Stimulated activated effector memory CD8-positive, alpha-beta T cell treated with anti-CD3 and anti-CD28 coated beads, Interleukin-12 subunit alpha, Interleukin-12 subunit beta, amount 100 ng/mL, for 72 hours (primary cell): ENCODE measurements around the gene KCTD5.

Experiments used
- ATAC-seq: fragments of 150-1000 bp; cut with Tn5 transposase; 2 replicates; pipeline ENCODE4 v1.10.0; 2021
- DNase-seq, 2 donors: peaks; one replicate each; pipeline ENCODE4 v3.0.0; 2021 to 2022; ENCODE audit warnings: low spot score in 2 of 2
- H3K27ac Mint-ChIP-seq: one replicate; pipeline ENCODE4 v1.8.0; 2022; ENCODE audit warnings: mild to moderate bottlenecking, mixed read lengths
- H3K36me3 Mint-ChIP-seq: one replicate; pipeline ENCODE4 v1.8.0; 2022; ENCODE audit warnings: mild to moderate bottlenecking, mixed read lengths
- H3K4me1 Mint-ChIP-seq: one replicate; pipeline ENCODE4 v1.8.0; 2022; ENCODE audit warnings: mixed read lengths
- H3K4me3 Mint-ChIP-seq: one replicate; pipeline ENCODE4 v1.8.0; 2022; ENCODE audit warnings: mild to moderate bottlenecking, mixed read lengths
- H3K9me3 Mint-ChIP-seq: one replicate; pipeline ENCODE4 v1.8.0; 2022; ENCODE audit warnings: mixed read lengths

The KCTD5 gene

DNA sequence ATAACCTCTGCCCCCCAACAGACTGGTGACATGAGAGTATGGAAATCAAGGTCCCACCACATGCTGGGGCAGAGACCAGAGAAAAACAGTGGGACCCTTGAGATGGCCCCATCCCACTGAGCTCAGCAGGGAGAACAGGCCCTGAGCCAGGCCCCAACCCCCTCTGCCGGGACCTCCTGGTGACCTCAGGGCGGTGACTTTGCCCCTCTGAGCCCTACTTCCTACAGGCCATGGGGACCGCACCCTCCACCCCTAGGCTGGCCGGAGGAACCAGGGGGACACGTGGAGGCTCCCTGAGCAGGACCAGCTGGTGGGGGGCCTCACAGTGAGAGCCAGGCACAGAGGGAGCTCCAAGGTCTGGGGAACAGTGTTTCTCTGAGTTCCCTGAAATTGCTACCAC, 56.3 kb downstream of the KCTD5 start:
- Mint-ChIP-seq H3K36me3 (no peaks in the 10 kb centered on the region), H3K9me3 (no peaks in the 10 kb centered on the region), H3K4me1 (no peaks in the 10 kb centered on the region), H3K27ac (peak overlapping the region; percentile 16), H3K4me3 (no peak overlapping the region)
- ATAC-seq (no peak), DNase-seq (no peak)

DNA sequence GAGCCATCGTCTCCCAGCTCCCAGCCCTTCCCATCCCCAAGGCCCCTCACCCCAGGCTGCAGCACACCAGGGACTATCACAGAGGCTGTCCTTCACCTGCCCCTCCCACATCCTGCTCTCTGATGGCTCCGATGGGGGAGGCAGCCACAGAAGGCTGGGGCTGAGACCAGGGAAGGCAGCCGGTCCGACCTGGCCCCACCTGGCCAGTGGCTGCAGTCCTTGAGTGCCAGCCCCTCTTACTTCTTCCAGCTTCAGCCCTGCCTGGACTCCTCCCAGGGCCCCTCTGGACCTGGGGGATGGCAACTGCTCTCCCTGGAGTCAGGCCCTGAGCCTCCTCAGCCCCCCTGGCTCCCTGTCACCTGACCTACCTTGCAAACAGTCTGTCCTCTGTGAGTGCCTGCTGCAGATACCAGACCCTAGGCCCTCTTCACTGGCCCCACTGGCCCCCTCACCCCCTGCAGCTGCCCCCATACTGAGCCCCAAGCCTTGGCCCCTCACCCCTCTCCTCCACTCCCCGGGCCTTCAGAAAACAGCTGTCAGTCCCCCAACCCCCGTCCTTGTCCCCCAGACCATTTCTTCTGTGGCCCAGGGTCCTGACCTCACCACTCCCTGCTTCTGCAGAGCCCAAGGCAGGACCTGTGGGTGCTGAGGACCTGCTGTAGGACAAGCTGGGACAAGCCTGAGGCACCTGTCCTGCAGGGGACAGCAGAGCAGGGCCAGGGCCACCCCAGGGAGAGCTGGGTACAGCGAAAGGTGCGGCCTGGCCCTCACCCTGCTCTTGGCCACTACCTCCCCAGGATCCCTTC, 57.5 kb downstream of the KCTD5 start:
- H3K36me3 Mint-ChIP-seq: no peaks in the 10 kb centered on the region
- DNase-seq (no peak), ATAC-seq (no peak)
- H3K9me3 Mint-ChIP-seq: no peaks in the 10 kb centered on the region
- H3K4me3 Mint-ChIP-seq: no peak overlapping the region
- H3K27ac Mint-ChIP-seq: peak overlapping the region; percentile 63
- H3K4me1 Mint-ChIP-seq: no peaks in the 10 kb centered on the region

DNA sequence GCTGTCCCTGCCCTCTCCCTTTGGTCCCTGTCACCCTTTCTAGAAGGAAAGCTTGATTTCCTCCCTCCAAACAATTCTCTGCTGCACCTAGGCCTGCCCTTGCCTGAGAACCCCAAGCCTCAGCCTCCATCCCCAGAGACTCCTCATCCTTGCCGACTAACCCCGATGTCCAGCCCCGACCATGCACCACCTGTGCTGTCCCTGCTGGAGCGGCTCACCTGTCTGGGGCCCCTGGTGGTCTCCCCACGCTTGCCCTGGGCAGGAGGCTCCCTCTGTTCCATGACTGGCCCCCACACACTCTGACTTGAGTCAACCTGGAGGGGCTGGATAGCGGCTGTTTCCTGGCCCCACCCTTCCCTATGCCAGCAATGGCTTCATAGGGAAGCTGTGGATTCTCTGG, 58.2 kb downstream of the KCTD5 start:
- Mint-ChIP-seq H3K36me3 (no peaks in the 10 kb centered on the region), H3K4me1 (no peaks in the 10 kb centered on the region), H3K9me3 (no peaks in the 10 kb centered on the region), H3K27ac (peak overlapping the region; percentile 63), H3K4me3 (no peak overlapping the region)
- DNase-seq (no peak), ATAC-seq (no peak)

DNA sequence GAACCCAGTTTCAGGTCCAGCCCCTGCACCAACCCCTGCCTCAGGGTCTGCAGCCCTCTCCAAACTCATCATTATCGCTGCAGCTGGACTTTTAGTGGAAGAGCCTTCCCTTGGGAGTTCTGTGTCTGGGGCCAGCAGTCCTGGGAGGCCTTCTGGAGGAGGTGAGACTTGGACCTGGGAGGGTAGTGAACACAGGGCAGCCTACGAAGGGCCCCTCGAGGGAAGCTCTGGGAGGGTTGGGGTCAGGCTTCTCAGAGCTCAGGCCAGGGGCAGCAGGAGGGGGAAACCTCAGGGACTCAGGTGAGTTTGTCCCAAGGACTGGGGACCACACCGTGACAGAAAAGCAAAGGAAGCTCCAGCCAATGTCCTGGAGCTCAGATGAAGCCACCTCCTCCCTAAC, 58.8 kb downstream of the KCTD5 start:
- no peaks in the 10 kb centered on the region for H3K4me1 Mint-ChIP-seq
- H3K27ac Mint-ChIP-seq: no peak overlapping the region
- H3K9me3 Mint-ChIP-seq: no peaks in the 10 kb centered on the region
- no peak for DNase-seq
- ATAC-seq: no peak
- no peaks in the 10 kb centered on the region for H3K36me3 Mint-ChIP-seq
- H3K4me3 Mint-ChIP-seq: no peak overlapping the region

DNA sequence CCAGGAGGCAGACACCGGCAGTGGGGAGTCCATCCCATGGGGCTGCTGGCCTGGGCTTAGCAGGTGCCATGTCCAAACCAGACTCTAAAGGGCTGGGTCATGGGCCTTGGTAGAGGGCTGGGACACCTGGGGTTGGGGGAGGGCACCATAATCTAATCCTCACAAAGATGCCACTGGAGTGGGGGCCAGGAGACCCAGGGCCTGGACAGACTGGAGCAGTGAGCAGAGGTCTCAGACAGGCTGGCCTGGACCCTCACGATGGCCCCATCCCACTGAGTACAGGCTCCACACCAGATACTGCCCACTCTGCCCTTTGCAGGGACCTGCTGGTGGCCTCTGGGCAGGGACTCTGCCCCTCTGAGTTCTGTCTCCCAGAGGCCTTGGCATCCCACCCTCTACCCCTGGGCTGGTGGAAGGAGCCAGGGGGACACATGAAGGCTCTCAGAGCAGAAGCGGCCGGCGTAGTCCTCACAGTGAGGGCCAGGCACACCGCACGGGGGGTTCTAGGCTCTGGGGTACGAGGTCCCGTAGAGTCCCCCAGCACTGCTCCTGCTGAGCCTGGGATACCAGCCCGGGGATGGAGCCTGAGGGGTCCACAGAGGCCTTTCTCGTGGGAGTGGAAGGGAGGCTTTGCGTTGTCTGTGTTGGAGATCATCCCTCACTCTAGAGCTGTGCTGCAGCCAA, 60.1 kb downstream of the KCTD5 start:
- no peaks in the 10 kb centered on the region for H3K36me3 Mint-ChIP-seq

DNA sequence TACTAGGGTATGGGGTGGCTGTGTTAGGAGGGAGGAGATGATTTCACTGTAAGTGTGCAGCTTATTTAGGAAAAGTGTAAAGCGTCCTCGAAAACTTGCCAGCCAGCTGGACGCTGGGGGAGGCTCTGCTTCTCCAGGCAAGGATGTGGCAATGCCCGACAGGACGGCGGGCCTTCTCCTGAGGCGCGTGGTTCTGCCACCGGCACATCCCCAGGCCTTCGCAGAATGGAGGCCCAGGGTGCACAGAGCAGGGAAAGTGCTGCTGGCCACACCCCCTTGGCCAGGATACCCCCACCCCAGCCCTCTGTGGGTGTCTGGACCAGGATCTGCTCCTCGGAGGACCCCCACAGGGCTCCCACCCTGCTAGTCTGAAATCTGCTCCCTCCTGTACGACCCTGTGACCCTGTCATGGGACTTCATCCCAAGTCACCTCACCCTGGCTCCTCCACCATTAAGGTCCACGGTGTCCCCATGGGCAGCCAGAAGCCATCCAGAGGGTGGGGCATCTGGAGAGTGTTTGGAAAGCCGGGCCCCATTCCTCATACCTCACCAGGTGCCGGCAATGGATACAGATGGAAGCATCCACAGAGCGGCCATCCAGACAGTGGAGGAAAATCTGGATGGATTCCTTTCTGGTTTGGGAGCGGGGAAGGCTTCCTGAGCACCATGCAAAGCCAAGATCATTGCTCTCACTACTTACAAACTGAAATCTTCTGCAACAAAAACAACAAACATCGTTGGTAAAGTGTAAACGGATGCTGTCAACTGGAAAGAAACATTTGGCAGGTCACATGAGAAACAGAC, 60.9 kb downstream of the KCTD5 start:
- Mint-ChIP-seq H3K36me3 (no peaks in the 10 kb centered on the region), H3K9me3 (no peaks in the 10 kb centered on the region), H3K4me3 (no peak overlapping the region), H3K4me1 (no peaks in the 10 kb centered on the region), H3K27ac (peak overlapping the region; percentile 48)
- ATAC-seq (no peak), DNase-seq (no peak)

More for the DNA sequence above, 60.1 kb downstream of the KCTD5 start:
- no peak for DNase-seq
- Mint-ChIP-seq H3K9me3 (no peaks in the 10 kb centered on the region), H3K4me1 (no peaks in the 10 kb centered on the region), H3K27ac (no peak overlapping the region), H3K4me3 (no peak overlapping the region)
- ATAC-seq: no peak

DNA sequence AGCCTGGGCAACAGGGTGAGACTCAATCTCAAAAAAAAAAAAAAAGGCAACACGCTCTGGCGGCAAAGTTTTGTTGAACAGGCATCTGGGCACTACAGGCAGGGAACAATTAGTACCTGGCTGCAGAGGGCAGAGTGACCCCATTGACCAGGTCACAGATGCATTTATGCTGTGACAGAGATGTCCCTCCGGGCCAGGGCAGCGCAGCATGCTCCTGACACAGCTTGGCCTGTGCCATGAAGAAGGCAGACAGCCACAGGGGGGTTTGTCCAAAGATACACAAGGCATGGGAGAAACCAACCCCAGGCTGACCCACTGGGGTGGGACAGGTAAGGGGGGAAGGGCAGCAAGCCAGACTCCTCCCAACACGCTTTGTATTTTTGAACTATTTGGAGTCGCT, 62.4 kb downstream of the KCTD5 start:
- Mint-ChIP-seq H3K27ac (no peak overlapping the region), H3K4me3 (no peak overlapping the region), H3K4me1 (no peaks in the 10 kb centered on the region), H3K36me3 (no peaks in the 10 kb centered on the region), H3K9me3 (no peaks in the 10 kb centered on the region)
- no peak for DNase-seq
- no peak for ATAC-seq

DNA sequence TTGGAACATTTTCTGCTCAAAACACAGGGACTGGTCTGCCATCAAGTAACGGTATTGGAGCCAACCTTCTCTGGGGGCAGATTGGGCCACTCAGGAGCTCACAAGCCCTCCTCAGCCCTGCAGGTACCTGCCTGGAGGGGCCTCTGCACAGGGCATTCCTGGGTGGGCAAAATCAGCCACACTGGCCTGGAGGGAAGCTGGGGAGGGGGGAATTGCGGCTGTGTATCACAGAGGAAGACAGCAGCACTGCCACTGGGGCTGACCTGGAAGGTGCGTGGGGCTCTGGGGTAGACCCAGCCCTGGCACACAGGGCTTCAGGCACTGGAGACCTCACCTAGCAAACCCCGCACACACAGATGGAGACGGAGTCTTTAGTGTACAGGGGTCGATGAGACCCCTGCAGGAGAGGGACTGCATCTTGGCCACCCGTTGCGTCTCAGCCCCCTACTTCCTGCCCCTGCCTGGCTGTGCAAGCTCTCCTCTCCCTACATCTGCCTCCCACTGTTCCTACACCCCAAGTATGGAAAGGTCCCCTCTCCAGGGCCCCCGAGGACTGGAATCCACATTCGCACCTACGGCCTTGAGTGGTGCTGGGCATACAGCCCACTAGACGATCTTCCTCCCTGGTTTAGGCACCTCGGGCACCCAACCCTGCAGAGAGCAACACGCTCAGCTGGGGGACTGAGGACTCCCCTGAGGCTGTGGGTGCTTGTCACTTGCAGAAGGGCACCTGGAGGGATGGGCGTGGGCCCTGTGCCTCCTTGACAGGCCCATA, 63.0 kb downstream of the KCTD5 start:
- Mint-ChIP-seq H3K36me3 (no peaks in the 10 kb centered on the region), H3K4me1 (peaks cover 5% of the 10 kb centered on the region), H3K27ac (no peak overlapping the region), H3K4me3 (no peak overlapping the region), H3K9me3 (no peaks in the 10 kb centered on the region)
- no peak for DNase-seq
- ATAC-seq: no peak

DNA sequence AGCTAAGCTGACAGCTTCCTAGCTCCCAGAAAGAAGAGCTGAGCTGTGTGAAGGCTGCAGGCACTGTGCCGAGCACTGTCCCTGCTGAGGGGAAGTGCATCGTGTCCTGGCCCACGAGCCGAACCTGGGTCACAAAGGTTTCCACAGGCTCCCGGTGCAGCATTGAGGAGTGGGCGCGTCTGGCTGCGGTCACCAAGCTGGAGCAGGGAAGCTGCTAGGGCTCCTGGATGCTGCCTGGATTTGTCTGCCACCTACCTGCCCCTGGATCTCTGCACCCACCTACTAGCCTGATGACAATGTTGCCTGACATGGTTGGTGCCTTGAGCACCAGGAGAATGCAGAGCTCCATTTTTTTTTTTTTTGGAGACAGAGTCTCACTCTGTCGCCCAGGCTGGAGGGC, 63.6 kb downstream of the KCTD5 start:
- Mint-ChIP-seq H3K4me1 (peaks cover 11% of the 10 kb centered on the region), H3K4me3 (no peak overlapping the region), H3K9me3 (no peaks in the 10 kb centered on the region), H3K36me3 (peaks cover 2% of the 10 kb centered on the region), H3K27ac (no peak overlapping the region)
- DNase-seq: no peak
- ATAC-seq: no peak

DNA sequence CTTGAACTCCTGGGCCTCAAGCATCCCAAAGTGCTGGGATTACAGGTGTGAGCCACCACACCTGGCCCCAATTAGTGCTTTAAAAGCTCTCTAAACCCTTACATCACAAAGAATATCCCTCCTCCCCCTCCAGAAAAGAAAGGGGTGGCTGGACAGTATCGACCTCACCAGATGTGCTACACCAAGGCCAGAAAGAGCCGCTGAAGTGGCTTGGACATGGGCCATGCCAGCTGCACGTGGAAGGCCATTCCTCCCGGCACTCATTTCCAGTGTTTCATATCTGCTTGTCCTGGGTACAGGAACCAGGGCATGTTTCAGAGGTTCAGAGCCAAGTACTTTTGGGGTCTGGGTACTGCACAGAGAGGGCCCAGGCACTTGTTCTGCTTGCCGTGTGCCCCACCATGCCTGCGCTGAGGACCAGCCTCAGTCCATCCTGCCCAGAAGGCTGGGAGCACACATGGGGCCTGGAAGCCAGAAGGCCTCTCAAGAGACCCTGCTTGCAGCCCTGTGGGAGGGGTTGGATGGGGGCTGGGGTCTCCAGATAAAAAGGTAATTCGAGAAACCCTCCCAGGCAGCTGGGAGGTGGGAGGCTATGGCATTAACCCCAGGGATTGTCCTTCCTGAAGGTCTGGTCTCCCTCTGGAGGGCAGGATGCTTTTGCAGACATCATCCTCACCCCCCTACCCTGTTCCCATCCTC, 66.6 kb downstream of the KCTD5 start:
- H3K27ac Mint-ChIP-seq: no peak overlapping the region
- no peak overlapping the region for H3K4me3 Mint-ChIP-seq
- peaks cover 30% of the 10 kb centered on the region for H3K36me3 Mint-ChIP-seq
- no peaks in the 10 kb centered on the region for H3K9me3 Mint-ChIP-seq
- H3K4me1 Mint-ChIP-seq: peaks cover 23% of the 10 kb centered on the region
- ATAC-seq (no peak), DNase-seq (no peak)

DNA sequence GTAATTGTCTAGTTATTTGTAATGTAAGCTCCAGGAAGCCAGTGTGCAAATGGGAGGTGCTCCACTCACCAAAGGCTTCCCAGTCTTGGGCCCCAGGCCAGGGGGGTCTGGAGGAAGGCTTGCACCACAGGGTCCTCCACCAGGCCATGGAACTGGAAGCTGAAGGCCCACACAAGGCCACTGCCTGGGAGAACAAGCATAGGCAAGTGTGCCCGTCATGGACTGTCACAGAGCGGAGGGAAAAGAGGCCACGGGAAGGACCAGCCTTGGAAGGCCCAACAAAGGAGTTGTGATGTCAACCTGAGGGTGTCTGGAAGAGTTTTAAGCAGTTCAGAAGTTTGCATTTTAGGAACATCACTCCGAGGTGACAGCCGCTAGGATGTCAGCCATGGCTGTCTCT, 67.2 kb downstream of the KCTD5 start:
- peaks cover 36% of the 10 kb centered on the region for H3K36me3 Mint-ChIP-seq
- DNase-seq: no peak
- no peak for ATAC-seq
- no peak overlapping the region for H3K27ac Mint-ChIP-seq
- no peaks in the 10 kb centered on the region for H3K9me3 Mint-ChIP-seq
- H3K4me1 Mint-ChIP-seq: peaks cover 29% of the 10 kb centered on the region
- no peak overlapping the region for H3K4me3 Mint-ChIP-seq

DNA sequence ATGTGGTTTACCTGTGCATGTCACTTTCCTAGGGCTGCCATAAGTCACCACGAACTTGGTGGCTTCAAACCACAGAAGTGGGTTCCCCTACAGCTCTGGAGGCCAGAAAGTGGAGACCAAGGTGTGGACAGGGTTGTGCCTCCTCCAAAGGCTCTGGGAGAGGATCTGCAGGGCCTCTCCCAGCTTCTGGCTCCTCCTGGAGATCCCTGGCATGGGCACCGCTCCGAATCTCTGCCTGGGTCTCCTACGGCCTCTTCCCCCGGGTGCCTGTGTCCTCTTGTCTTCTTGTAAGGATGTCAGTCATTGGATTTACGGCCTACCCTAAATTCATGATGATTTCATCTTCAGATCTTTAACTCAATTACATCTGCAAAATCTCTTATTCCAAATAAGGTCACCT, 67.6 kb downstream of the KCTD5 start:
- no peak for DNase-seq

DNA sequence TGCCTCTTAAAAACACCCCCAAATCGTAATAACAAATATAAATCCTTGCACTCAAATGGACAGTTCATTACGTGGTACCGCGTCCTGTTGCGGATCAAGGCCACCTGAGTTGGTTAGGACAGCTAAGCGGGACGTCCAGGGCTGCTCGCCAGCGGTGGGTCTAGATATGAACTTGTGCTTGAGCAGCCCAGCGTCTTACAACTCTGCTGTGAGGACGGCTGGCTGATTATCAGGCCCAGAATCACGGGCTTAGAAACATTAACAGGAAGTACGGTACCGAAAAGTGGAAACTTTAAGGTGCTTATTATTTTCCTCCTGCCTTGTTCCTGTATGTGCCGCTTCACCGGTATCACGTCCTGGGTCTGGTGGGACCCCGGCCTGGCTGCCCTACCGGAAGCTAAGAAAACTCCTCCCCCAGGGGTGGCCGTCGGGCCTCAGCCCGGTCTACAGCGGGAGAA, 69.3 kb downstream of the KCTD5 start:
- peaks cover 50% of the 10 kb centered on the region for H3K4me1 Mint-ChIP-seq
- DNase-seq (no peak), ATAC-seq (no peak)
- peaks cover 57% of the 10 kb centered on the region for H3K36me3 Mint-ChIP-seq
- H3K9me3 Mint-ChIP-seq: no peaks in the 10 kb centered on the region
- peak overlapping the region; percentile 94 for H3K4me3 Mint-ChIP-seq
- H3K27ac Mint-ChIP-seq: peak overlapping the region; percentile 98

More for the DNA sequence above, 67.6 kb downstream of the KCTD5 start:
- H3K36me3 Mint-ChIP-seq: peaks cover 41% of the 10 kb centered on the region
- peak overlapping the region; percentile 94 for H3K4me3 Mint-ChIP-seq
- peaks cover 33% of the 10 kb centered on the region for H3K4me1 Mint-ChIP-seq
- ATAC-seq: no peak
- peak overlapping the region; percentile 98 for H3K27ac Mint-ChIP-seq
- H3K9me3 Mint-ChIP-seq: no peaks in the 10 kb centered on the region

DNA sequence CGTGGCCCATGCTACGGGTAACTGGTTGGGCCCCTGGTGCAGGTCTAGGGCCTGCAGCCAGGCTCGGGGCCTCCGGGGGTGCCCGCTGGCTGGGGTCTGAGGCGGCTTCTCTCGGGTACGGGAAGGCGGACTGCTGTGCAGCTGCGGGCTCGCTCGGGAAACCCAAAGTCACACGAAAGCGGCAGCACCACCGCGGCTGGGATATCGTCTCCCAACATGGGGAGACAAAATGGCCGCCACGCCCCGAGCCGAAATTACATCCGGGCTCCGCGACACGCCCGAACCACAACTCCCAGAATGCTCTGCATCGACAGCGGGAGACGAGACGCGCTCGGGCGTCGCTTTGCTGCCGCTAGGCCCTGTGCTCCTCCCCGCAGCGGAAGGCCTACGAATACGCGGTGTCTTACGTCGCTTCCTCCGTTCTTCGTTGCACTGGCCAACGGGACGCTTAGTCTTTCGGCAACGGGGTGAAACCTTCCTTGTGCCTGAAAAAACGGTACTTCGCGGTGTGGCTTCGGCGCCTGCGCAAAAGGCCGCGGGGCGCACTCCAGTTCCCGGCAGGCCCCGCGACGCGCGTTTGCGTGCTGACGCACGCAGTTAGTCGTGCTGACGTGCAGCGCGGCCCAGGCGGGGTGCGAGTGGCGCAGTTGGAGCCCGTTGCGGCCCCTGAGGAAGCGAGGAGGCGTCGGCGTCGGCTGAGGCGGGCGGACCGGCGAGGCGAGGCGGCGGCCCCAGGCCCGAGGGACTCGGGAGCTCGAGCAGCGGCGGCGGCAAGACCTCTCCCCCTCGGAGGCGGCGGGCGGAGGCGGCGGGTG, 69.9 kb downstream of the KCTD5 start, which contains the start of gene SRRM2:
Gene SRRM2 (plus strand): TSS at position 604 of the 815 bp plus-strand sequence. CDS start 3,727 bp downstream, outside the sequence.
- no peaks in the 10 kb centered on the region for H3K9me3 Mint-ChIP-seq
- peak; percentile 88 to 99 for DNase-seq
- H3K36me3 Mint-ChIP-seq: peaks cover 64% of the 10 kb centered on the region
- peak within 1 kb of the TSS; percentile 98 for H3K27ac Mint-ChIP-seq
- H3K4me1 Mint-ChIP-seq: peaks cover 56% of the 10 kb centered on the region
- H3K4me3 Mint-ChIP-seq: peak within 1 kb of the TSS; percentile 94
- peak; percentile 94 for ATAC-seq
